ENCODE data around the gene MXRA7.

- TF ChIP-seq CTCF (IDR thresholded peaks at IDR 0.05) = no peak
- no peak for TF ChIP-seq POLR2A (IDR thresholded peaks at IDR 0.05)
- no peak for TF ChIP-seq POLR2AphosphoS5 (IDR thresholded peaks at IDR 0.05)
- TF ChIP-seq EP300 (IDR thresholded peaks at IDR 0.05; ENCODE audit: low read depth) = no peak
Observed at GRCh38 chr17:76757256-76757655, 46.5 kb upstream of the MXRA7 start.

Data from transverse colon (tissue), 4 donors.